GM12891 (cell line): Measurements from ENCODE around the gene SORBS1.

Source experiments
- POLR2A ChIP-seq: IDR thresholded peaks from 2 replicates; pipeline ENCODE4 v1.6.1; 2011; ENCODE audit warnings: low read depth, low read length, control low read depth
- POLR2AphosphoS5 ChIP-seq: IDR thresholded peaks from 2 replicates; pipeline ENCODE4 v1.6.1; 2011; ENCODE audit warnings: low read depth, low read length, control low read depth

GRCh38 chr10:95579835-95580535, 18.8 kb upstream of the SORBS1 start:
- TF ChIP-seq POLR2AphosphoS5 (no peak), POLR2A (no peak)
